Glutamatergic neuron (in vitro differentiated cells): ENCODE measurements around the gene SLC6A9. TPM values are rescaled to one million over a fixed set of nuclear protein-coding genes. Genes with fewer than 3 reads are reported as not detected.

Source experiments
- DNase-seq: peaks from one replicate; pipeline ENCODE4 v3.0.0; 2022
- H3K27ac Mint-ChIP-seq: one replicate; pipeline ENCODE4 v1.8.0; 2020; ENCODE audit warnings: mild to moderate bottlenecking, mixed read lengths, inconsistent platforms; ENCODE audit not compliant: unreplicated experiment
- H3K27me3 Mint-ChIP-seq: one replicate; pipeline ENCODE4 v1.8.0; 2020; ENCODE audit warnings: mild to moderate bottlenecking, moderate library complexity, mixed read lengths, inconsistent platforms; ENCODE audit not compliant: unreplicated experiment
- H3K36me3 Mint-ChIP-seq: one replicate; pipeline ENCODE4 v1.8.0; 2020; ENCODE audit warnings: mild to moderate bottlenecking, mixed read lengths, inconsistent platforms; ENCODE audit not compliant: unreplicated experiment
- H3K4me1 Mint-ChIP-seq: one replicate; pipeline ENCODE4 v1.8.0; 2020; ENCODE audit warnings: mild to moderate bottlenecking, low read depth, mixed read lengths, inconsistent platforms; ENCODE audit not compliant: unreplicated experiment
- H3K4me3 Mint-ChIP-seq: one replicate; pipeline ENCODE4 v1.8.0; 2020; ENCODE audit warnings: mild to moderate bottlenecking, mixed read lengths, inconsistent platforms; ENCODE audit not compliant: unreplicated experiment
- H3K9me3 Mint-ChIP-seq: one replicate; pipeline ENCODE4 v1.8.0; 2020; ENCODE audit warnings: mild to moderate bottlenecking, moderate library complexity, mixed read lengths, inconsistent platforms; ENCODE audit not compliant: unreplicated experiment
- total RNA-seq: library from RNA; stranded (reverse); fragmentation: NEBNext Ultra II Directional; extraction: Animal tissue kit (Norgen Biotek cat#: 25700); gene quantifications from one replicate; pipeline ENCODE4 v1.2.1, GENCODE V29; 2021; ENCODE audit not compliant: unreplicated experiment
- TF ChIP-seq, protein P1 (sequence below): fragments of 200-600 bp; sonication (generic); IDR thresholded peaks from one replicate; pipeline ENCODE4 v1.5.0; 2021; ENCODE audit not compliant: partially characterized antibody, unreplicated experiment

Gene SLC6A9
- total RNA-seq, 1 donor from 2014 or later, result 8.9 TPM

DNA sequence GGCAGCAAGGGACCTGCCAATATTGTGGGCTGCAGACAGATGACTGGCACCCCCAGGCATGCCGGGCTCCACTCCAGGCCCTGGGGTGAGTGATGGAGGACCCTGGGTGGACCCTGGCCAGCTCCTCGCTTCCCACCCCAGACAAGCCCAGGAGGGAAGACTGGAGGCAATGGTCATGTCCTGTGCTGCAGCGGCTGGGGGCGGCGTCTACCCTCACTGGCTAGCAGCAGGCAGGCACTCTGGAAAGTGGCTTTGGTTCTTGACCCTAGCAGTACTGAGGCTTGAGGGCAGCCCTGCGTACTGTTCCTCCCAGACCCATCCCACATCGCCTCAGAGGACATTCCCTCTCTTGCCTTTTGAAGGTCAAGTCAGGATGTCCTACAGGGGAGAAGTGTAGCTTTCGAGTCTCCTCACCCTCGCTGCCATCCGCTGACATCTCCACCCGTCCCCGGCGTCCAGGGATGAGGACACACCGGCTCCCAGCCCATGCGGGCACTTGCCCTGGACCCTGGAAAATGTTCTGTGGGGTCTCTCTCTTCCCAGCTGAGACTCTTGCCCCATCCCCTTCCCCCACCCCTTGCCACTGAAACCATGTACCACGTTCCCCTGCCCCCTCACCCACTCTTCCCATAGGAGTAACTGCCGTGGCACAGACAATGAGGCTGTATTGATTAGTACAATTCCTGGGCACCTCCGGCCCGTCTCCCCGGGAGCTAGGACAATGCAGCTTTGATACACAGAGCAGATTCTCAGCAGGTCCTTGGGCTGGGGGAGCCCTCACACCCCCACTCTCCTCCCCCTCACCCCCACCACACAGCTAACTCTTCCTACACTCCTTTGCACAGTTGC, 15.0 kb downstream of the SLC6A9 start:
- TF ChIP-seq, protein P1, sequence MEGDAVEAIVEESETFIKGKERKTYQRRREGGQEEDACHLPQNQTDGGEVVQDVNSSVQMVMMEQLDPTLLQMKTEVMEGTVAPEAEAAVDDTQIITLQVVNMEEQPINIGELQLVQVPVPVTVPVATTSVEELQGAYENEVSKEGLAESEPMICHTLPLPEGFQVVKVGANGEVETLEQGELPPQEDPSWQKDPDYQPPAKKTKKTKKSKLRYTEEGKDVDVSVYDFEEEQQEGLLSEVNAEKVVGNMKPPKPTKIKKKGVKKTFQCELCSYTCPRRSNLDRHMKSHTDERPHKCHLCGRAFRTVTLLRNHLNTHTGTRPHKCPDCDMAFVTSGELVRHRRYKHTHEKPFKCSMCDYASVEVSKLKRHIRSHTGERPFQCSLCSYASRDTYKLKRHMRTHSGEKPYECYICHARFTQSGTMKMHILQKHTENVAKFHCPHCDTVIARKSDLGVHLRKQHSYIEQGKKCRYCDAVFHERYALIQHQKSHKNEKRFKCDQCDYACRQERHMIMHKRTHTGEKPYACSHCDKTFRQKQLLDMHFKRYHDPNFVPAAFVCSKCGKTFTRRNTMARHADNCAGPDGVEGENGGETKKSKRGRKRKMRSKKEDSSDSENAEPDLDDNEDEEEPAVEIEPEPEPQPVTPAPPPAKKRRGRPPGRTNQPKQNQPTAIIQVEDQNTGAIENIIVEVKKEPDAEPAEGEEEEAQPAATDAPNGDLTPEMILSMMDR, result no peak
- DNase-seq, result no peak
- Mint-ChIP-seq H3K27me3 (no peaks in the 10 kb centered on the region), H3K4me1 (no peaks in the 10 kb centered on the region), H3K36me3 (no peaks in the 10 kb centered on the region), H3K27ac (no peak overlapping the region), H3K9me3 (no peaks in the 10 kb centered on the region), H3K4me3 (no peak overlapping the region)

DNA sequence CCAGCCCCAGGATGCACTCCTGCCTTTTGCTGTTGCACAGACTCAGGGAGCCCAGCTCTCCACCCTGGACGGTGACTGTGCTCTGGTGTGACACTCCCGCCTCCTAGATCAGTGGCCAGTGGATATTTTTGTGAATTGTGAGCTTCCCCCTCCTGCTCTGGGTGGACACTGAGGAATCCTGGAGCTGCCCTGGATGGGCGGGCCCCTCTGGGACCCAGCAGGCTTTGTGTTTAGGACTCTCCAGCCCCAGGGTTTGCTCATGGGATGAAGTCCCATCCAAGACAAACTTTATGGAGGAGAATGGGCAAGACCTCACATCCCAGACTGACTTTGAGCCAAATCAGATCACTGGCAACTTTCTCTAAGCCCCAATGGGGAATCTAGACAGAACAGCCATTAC, 16.1 kb downstream of the SLC6A9 start:
- Mint-ChIP-seq H3K27ac (no peak overlapping the region), H3K27me3 (no peaks in the 10 kb centered on the region), H3K36me3 (no peaks in the 10 kb centered on the region), H3K4me3 (no peak overlapping the region), H3K9me3 (no peaks in the 10 kb centered on the region), H3K4me1 (no peaks in the 10 kb centered on the region)
- DNase-seq, result no peak
- TF ChIP-seq, protein P1, result no peak

DNA sequence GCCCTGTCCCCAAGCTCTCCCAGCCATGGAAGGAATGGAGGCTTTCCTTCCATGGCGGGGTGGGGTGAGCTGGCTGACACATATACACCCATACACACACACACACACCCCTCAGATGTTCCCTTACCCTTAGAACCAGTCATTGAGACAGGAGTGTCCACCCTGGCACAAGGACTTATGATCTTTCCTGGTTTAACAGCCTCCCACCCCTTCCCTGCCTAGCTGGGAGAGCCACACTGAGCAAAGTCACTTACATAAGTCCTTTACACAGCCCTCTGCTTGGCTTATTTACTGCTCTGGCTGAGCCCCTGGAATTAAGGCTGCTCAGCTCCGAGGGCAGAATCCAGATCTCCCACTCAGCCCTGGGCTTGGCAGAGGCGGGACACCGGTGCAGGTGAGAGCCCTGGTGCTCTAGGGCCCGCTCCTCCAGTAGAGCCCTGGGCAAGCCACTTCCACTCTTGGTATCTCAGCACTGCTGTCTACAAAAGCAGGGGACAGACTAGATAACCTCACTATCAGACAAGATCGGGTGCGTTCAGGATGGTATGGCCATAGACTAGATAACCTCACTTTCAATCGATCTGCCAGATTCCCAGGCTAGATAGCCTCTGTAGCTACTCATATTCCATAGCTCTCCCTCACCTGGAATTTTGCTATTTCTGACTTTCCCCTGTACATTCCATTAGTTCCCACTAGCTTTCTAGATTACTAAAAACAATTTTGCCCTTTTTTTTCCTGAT, 16.7 kb downstream of the SLC6A9 start:
- no peak overlapping the region for H3K27ac Mint-ChIP-seq
- TF ChIP-seq, protein P1, result no peak
- H3K9me3 Mint-ChIP-seq, result no peaks in the 10 kb centered on the region
- no peaks in the 10 kb centered on the region for H3K36me3 Mint-ChIP-seq
- DNase-seq, result no peak
- no peak overlapping the region for H3K4me3 Mint-ChIP-seq
- no peaks in the 10 kb centered on the region for H3K4me1 Mint-ChIP-seq
- peaks cover 3% of the 10 kb centered on the region for H3K27me3 Mint-ChIP-seq

DNA sequence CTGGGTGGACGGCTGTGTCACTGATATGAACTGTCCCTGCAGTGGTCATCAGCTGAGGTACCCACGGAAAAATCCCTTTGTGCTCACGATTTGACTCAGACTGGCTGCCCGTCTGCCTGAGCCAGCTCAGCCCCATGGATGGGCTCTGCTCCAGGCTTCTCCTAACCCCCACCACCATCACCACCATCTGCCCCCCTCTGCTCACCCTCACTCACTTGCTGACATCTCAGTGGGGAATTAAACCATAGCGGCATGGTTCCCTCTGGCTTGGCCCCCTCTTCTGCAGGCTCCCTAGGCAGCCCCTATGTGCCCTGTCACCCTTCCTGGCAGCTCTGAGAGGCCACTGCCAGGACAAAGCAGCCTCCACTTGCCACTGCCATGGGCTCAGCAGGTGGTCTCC, 17.3 kb downstream of the SLC6A9 start:
- DNase-seq, result no peak
- no peaks in the 10 kb centered on the region for H3K9me3 Mint-ChIP-seq
- no peaks in the 10 kb centered on the region for H3K4me1 Mint-ChIP-seq
- no peak overlapping the region for H3K4me3 Mint-ChIP-seq
- no peak overlapping the region for H3K27ac Mint-ChIP-seq
- H3K27me3 Mint-ChIP-seq, result peaks cover 4% of the 10 kb centered on the region
- no peaks in the 10 kb centered on the region for H3K36me3 Mint-ChIP-seq
- TF ChIP-seq, protein P1, result no peak
